Lung (tissue), 12 donors: ENCODE data around the gene SLC66A2. TPM values are rescaled to one million over a fixed set of nuclear protein-coding genes. Genes with fewer than 3 reads are reported as not detected.

Experiments
- ATAC-seq: fragments of 200-7000 bp; cut with Tn5 transposase; one replicate; pipeline ENCODE4 v1.9.1; 2020; ENCODE audit warnings: moderate number of reproducible peaks; ENCODE audit not compliant: insufficient read depth, low FRiP score
- DNase-seq, 3 donors: peaks; one replicate each; pipeline ENCODE4 v3.0.0-alpha.2; 2013 to 2017
- H3K27ac ChIP-seq, 2 donors: one replicate each; pipeline ENCODE4 v1.5.1; 2013; ENCODE audit warnings: mild to moderate bottlenecking in 2 of 2, moderate library complexity in 2 of 2, control low read depth in 1 of 2, inconsistent platforms in 1 of 2, low read depth in 1 of 2, low read length in 1 of 2
- H3K27me3 ChIP-seq, 3 donors: one replicate each; pipeline ENCODE4 v1.5.1; 2013; ENCODE audit warnings: low read length in 2 of 3; ENCODE audit not compliant: control insufficient read depth in 3 of 3, insufficient read depth in 3 of 3
- H3K36me3 ChIP-seq, 4 donors: one replicate each; pipeline ENCODE4 v1.5.1; 2013; ENCODE audit warnings: low read length in 4 of 4, mild to moderate bottlenecking in 1 of 4, moderate library complexity in 1 of 4; ENCODE audit not compliant: control insufficient read depth in 4 of 4, insufficient read depth in 4 of 4
- H3K4me1 ChIP-seq, 5 donors: one replicate each; pipeline ENCODE4 v1.5.1; 2013; ENCODE audit warnings: low read length in 5 of 5, mild to moderate bottlenecking in 2 of 5, moderate library complexity in 1 of 5; ENCODE audit not compliant: control insufficient read depth in 5 of 5, insufficient read depth in 5 of 5
- H3K4me3 ChIP-seq: one replicate; pipeline ENCODE4 v1.5.1; 2013; ENCODE audit warnings: mild to moderate bottlenecking, control low read depth, moderate library complexity
- H3K9ac ChIP-seq, 2 donors: one replicate each; pipeline ENCODE4 v1.5.1; 2013; ENCODE audit warnings: low read length in 2 of 2, control low read depth in 1 of 2; ENCODE audit not compliant: insufficient read depth in 1 of 2
- H3K9me3 ChIP-seq, 4 donors: one replicate each; pipeline ENCODE4 v1.5.1; 2013; ENCODE audit warnings: low read length in 3 of 4, mild to moderate bottlenecking in 1 of 4, moderate library complexity in 1 of 4; ENCODE audit not compliant: control insufficient read depth in 4 of 4, insufficient read depth in 3 of 4
- CTCF ChIP-seq: IDR thresholded peaks from 2 replicates; pipeline ENCODE4 v1.5.1; 2012; ENCODE audit warnings: mild to moderate bottlenecking; ENCODE audit errors: control extremely low read depth, extremely low read depth
- WGBS, 2 donors: extraction: QIAGEN DNeasy Blood & Tissue Kit; methylation state at CpG; one replicate each; pipeline ENCODE4 v1.1.7; 2013; 5-methylcytosine and 5-hydroxymethylcytosine counted together
- polyA plus RNA-seq, 2 donors: library from polyadenylated mRNA; stranded (reverse); fragments of 200-250 nt; gene quantifications; one replicate each; pipeline ENCODE4 v1.2.1, GENCODE V29; 2013
- total RNA-seq, 2 donors: library from RNA; depleted of rRNA in 1 of 2; stranded (reverse); fragments of >200 nt in 1 of 2; gene quantifications; one replicate each; pipeline ENCODE4 v1.2.1, GENCODE V29; 2014 to 2021
- donor health status: control.
- donor health status: control.
- donor health status: Bipolar disorder and iron deficiency.
- donor health status: healthy.
- donor health status: DM: yes; HTN: yes; CAD: no.

Gene SLC66A2
- total and polyA plus RNA-seq, 4 donors: 26.5 to 71.8 (median 62.3) TPM

GRCh38 chr18:79869591-79870300 lies 81.7 kb downstream of the SLC66A2 start:
- DNase-seq (no peak), ATAC-seq (no peak)
- Histone ChIP-seq H3K27ac (no peak overlapping the region), H3K4me1 (no peaks in the 10 kb centered on the region), H3K4me3 (no peak overlapping the region), H3K36me3 (no peaks in the 10 kb centered on the region), H3K9me3 (peaks cover 0 to 6% (median 0%) of the 10 kb centered on the region in 4 donors), H3K9ac (no peak overlapping the region), H3K27me3 (no peaks in the 10 kb centered on the region)
- 88 to 89% methylated on average over 32 of the region's 32 CpGs for WGBS, 2 donors
- no peak for TF ChIP-seq CTCF

- no peaks in the 10 kb centered on the region for H3K36me3 ChIP-seq
- no peak for ATAC-seq
- no peak overlapping the region for H3K9ac ChIP-seq
- no peak for DNase-seq
- no peaks in the 10 kb centered on the region for H3K27me3 ChIP-seq
- no peaks in the 10 kb centered on the region for H3K4me1 ChIP-seq
- TF ChIP-seq CTCF: no peak
- H3K4me3 ChIP-seq: no peak overlapping the region
- H3K27ac ChIP-seq: no peak overlapping the region
- peaks cover 0 to 4% (median 0%) of the 10 kb centered on the region in 4 donors for H3K9me3 ChIP-seq
- WGBS, 2 donors: 91 to 93% methylated on average over 31 to 32 of the region's 32 CpGs
Measured at GRCh38 chr18:79868811-79869541, 82.5 kb downstream of the SLC66A2 start.

- peaks cover 0 to 4% (median 0%) of the 10 kb centered on the region in 4 donors for H3K9me3 ChIP-seq
- H3K36me3 ChIP-seq: no peaks in the 10 kb centered on the region
- no peak overlapping the region for H3K27ac ChIP-seq
- no peak for TF ChIP-seq CTCF
- no peaks in the 10 kb centered on the region for H3K4me1 ChIP-seq
- no peak overlapping the region for H3K9ac ChIP-seq
- no peak overlapping the region for H3K4me3 ChIP-seq
- ATAC-seq (no peak), DNase-seq (peak in 1 of 3 donors; percentile 6)
- WGBS, 2 donors: 91 to 95% methylated on average over 29 of the region's 29 CpGs
- no peaks in the 10 kb centered on the region for H3K27me3 ChIP-seq
Measured at GRCh38 chr18:79868168-79868784, 83.2 kb downstream of the SLC66A2 start.
